SJCRH30 (cell line): ENCODE results near the gene PTPRA. TPM values are rescaled to one million over a fixed set of nuclear protein-coding genes. Genes with fewer than 3 reads are reported as not detected.
A peak's percentile ranks its signal among the peaks of the same experiment; 100 is the strongest.

Experiments used
- DNase-seq, 2 experiments: peaks; one replicate each; pipeline ENCODE4 v3.0.0-alpha.2; 2015 to 2020
- H3K27ac ChIP-seq: fragments of 250-450 bp; sonication (Bioruptor Pico); 2 replicates; pipeline ENCODE4 v1.5.1; 2020; ENCODE audit warnings: mild to moderate bottlenecking, moderate library complexity
- H3K27me3 ChIP-seq: fragments of 250-450 bp; sonication (Bioruptor Pico); 2 replicates; pipeline ENCODE4 v1.5.1; 2020; ENCODE audit warnings: mild to moderate bottlenecking, moderate library complexity
- H3K36me3 ChIP-seq: fragments of 250-450 bp; sonication (Bioruptor Pico); 2 replicates; pipeline ENCODE4 v1.5.1; 2020; ENCODE audit warnings: mild to moderate bottlenecking, moderate library complexity
- H3K4me1 ChIP-seq: fragments of 250-450 bp; sonication (Bioruptor Pico); 2 replicates; pipeline ENCODE4 v1.5.1; 2020; ENCODE audit warnings: mild to moderate bottlenecking, moderate library complexity
- H3K4me3 ChIP-seq: fragments of 250-450 bp; sonication (Bioruptor Pico); 2 replicates; pipeline ENCODE4 v1.5.1; 2020; ENCODE audit warnings: mild to moderate bottlenecking, moderate library complexity
- H3K9me3 ChIP-seq: fragments of 250-450 bp; sonication (Bioruptor Pico); replicated peaks from 2 replicates; pipeline ENCODE4 v1.5.1; 2020; ENCODE audit warnings: mild to moderate bottlenecking, moderate library complexity
- total RNA-seq: library from RNA; depleted of rRNA; stranded (reverse); fragments of >200 nt; shearing (Covaris generic); gene quantifications from 2 replicates; pipeline ENCODE4 v1.2.3, GENCODE V29; 2014

The PTPRA gene
- total RNA-seq, 1 experiment from 2014 or later: 44.4 TPM

DNA sequence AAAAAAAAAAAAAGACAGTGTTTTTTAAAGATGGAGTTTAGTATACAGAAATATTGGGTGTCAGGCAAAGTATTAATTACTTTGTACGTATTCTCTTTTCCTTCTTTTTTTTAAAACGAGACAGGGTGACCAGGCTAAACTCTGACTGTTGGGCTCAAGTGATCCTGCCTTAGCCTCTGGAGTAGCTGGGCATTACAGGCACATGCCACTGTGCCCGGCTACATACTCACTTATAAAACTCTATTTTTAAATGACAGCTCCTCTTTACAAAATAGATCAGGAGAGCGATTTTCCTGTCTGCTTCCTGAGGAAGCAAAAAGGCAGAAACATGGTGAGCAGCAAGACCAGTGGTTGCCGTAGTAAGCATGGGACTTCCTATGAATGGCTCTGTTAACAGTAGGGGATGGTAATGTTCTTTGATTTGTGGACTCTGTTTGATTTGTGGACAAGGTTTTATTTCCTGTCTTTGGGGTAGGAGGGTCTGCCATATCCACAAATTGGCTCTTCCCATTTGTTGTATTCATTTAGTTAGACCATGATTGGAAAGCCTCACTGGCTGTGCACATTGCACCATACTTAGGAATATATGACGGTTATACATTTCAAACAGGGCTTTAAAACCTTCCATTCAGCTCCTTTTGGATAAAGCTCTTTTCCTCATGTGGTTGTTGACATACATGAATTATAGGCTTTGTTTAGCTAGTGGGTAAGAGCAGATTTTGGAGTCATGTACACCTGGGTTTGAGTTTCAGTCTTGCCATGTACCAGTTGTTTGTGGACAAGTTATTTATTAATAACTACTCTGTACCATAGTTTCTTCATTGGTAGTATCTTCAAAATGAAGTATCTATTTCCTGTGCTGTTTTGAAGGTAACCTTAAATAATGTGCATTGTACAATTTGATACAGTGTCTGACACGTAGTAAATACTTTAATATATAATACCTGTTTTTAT, 45.1 kb downstream of the PTPRA start:
- no peak overlapping the region for H3K27ac ChIP-seq
- no peak overlapping the region for H3K4me3 ChIP-seq
- no peaks in the 10 kb centered on the region for H3K27me3 ChIP-seq
- H3K4me1 ChIP-seq: no peaks in the 10 kb centered on the region
- no peaks in the 10 kb centered on the region for H3K36me3 ChIP-seq
- no peak for DNase-seq
- H3K9me3 ChIP-seq: no peaks in the 10 kb centered on the region; the same call in 1 of the 2 replicates

GRCh38 chr20:2919518-2920245, 46.4 kb downstream of the PTPRA start:
- Histone ChIP-seq H3K4me1 (no peaks in the 10 kb centered on the region), H3K9me3 (no peaks in the 10 kb centered on the region; the same call in 1 of the 2 replicates), H3K27me3 (no peaks in the 10 kb centered on the region), H3K36me3 (peaks cover 5% of the 10 kb centered on the region; the same call in 1 of the 2 replicates), H3K4me3 (no peak overlapping the region), H3K27ac (no peak overlapping the region)
- no peak for DNase-seq

GRCh38 chr20:2920473-2920872, 47.2 kb downstream of the PTPRA start:
- H3K27ac ChIP-seq: no peak overlapping the region
- DNase-seq: no peak
- H3K9me3 ChIP-seq: no peaks in the 10 kb centered on the region; the same call in 1 of the 2 replicates
- H3K4me1 ChIP-seq: no peaks in the 10 kb centered on the region
- H3K4me3 ChIP-seq: no peak overlapping the region
- no peaks in the 10 kb centered on the region for H3K27me3 ChIP-seq
- H3K36me3 ChIP-seq: peaks cover 10% of the 10 kb centered on the region; the same call in 1 of the 2 replicates

DNA sequence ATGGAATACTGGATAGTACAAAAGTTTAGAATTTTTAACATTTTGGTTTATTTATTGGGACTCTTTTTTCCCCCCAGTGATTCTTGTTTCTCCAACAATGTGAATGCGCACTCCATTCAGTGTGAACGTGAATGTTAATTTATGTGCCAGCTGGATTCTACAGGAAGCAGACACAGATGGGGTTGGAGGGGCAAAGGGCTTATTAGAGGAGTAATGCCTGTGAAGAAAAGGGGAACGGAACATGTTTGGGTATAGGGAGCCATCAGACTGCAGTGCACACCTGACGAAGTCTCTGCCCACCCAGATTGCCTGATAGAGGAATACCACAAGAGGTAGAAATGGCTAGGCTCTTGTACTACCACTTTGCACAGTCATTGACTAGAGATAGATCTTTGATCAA, 48.2 kb downstream of the PTPRA start:
- H3K36me3 ChIP-seq: peaks cover 10% of the 10 kb centered on the region; the same call in 1 of the 2 replicates

GRCh38 chr20:2922957-2923356, 49.7 kb downstream of the PTPRA start:
- Histone ChIP-seq H3K9me3 (no peaks in the 10 kb centered on the region), H3K4me1 (no peaks in the 10 kb centered on the region), H3K36me3 (peaks cover 10% of the 10 kb centered on the region; the same call in 1 of the 2 replicates), H3K27me3 (no peaks in the 10 kb centered on the region), H3K4me3 (no peak overlapping the region), H3K27ac (no peak overlapping the region)
- no peak for DNase-seq

More for the DNA sequence above, 48.2 kb downstream of the PTPRA start:
- no peak for DNase-seq
- Histone ChIP-seq H3K9me3 (no peaks in the 10 kb centered on the region; the same call in 1 of the 2 replicates), H3K4me3 (no peak overlapping the region), H3K27me3 (no peaks in the 10 kb centered on the region), H3K4me1 (no peaks in the 10 kb centered on the region), H3K27ac (no peak overlapping the region)

- no peaks in the 10 kb centered on the region for H3K36me3 ChIP-seq
- H3K4me1 ChIP-seq: no peaks in the 10 kb centered on the region
- no peak overlapping the region for H3K27ac ChIP-seq
- H3K4me3 ChIP-seq: no peak overlapping the region
- no peak for DNase-seq
- no peaks in the 10 kb centered on the region for H3K27me3 ChIP-seq
- no peaks in the 10 kb centered on the region for H3K9me3 ChIP-seq
Measured at GRCh38 chr20:2930538-2930937, 57.3 kb downstream of the PTPRA start.

- H3K27ac ChIP-seq: no peak overlapping the region
- H3K4me1 ChIP-seq: no peaks in the 10 kb centered on the region
- no peaks in the 10 kb centered on the region for H3K36me3 ChIP-seq
- no peaks in the 10 kb centered on the region for H3K9me3 ChIP-seq
- H3K4me3 ChIP-seq: no peak overlapping the region
- H3K27me3 ChIP-seq: no peaks in the 10 kb centered on the region
- no peak for DNase-seq
Measured at GRCh38 chr20:2932498-2932897, 59.2 kb downstream of the PTPRA start.

- Histone ChIP-seq H3K4me3 (no peak overlapping the region), H3K9me3 (no peaks in the 10 kb centered on the region), H3K27me3 (no peaks in the 10 kb centered on the region), H3K4me1 (no peaks in the 10 kb centered on the region), H3K36me3 (no peaks in the 10 kb centered on the region), H3K27ac (no peak overlapping the region)
- no peak for DNase-seq
Measured at GRCh38 chr20:2937902-2938301, 64.6 kb downstream of the PTPRA start.

DNA sequence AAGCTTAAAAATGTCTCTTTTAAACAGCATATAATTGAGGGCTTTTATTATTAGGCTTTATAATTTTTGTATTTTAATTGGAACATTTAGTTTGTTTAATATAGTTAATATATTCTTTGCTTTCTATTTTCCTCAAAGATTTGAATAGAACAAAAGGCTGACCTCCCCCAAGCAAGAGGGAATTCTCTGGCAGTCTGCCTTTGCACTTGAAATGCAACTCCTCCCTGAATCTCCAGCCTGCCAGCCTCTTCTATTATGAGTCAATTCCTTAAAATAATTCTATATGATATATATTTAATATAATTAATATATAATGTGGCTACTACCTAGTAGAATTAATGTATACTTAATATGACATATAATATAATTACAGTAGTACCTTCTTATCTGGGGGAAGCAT, 69.2 kb downstream of the PTPRA start:
- H3K27me3 ChIP-seq: no peaks in the 10 kb centered on the region
- H3K36me3 ChIP-seq: no peaks in the 10 kb centered on the region; the same call in 1 of the 2 replicates
- no peaks in the 10 kb centered on the region for H3K9me3 ChIP-seq
- no peak overlapping the region for H3K4me3 ChIP-seq
- no peak overlapping the region for H3K27ac ChIP-seq
- H3K4me1 ChIP-seq: no peaks in the 10 kb centered on the region
- no peak for DNase-seq

- Histone ChIP-seq H3K36me3 (peaks cover 6% of the 10 kb centered on the region), H3K27me3 (no peaks in the 10 kb centered on the region), H3K4me3 (no peak overlapping the region), H3K27ac (no peak overlapping the region), H3K9me3 (no peaks in the 10 kb centered on the region), H3K4me1 (no peaks in the 10 kb centered on the region)
- DNase-seq: no peak
Measured at GRCh38 chr20:2946988-2947961, 74.0 kb downstream of the PTPRA start.

- no peaks in the 10 kb centered on the region for H3K27me3 ChIP-seq
- H3K4me3 ChIP-seq: no peak overlapping the region
Measured at GRCh38 chr20:2948968-2949367, 75.7 kb downstream of the PTPRA start.

DNA sequence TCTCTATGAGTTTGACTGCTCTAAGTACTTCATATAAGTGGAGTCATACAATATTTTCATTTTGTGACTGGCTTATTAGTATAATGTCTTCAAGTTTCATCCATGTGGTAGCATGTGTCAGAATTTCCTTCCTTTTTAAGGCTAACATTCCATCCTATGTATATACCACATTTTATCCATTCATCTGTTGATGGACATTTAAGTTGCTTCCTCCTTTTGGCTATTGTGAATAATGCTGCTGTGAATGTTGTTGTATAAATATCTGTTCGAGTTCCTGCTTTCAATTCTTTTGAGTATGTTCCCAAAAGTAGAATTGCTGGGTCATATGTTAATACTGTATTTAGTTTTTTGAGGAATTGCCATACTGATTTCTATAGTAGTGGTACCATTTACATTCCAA, 79.5 kb downstream of the PTPRA start:
- H3K36me3 ChIP-seq: peaks cover 6% of the 10 kb centered on the region
- peaks cover 10% of the 10 kb centered on the region for H3K4me1 ChIP-seq
- no peak for DNase-seq
- no peaks in the 10 kb centered on the region for H3K9me3 ChIP-seq
- no peaks in the 10 kb centered on the region for H3K27me3 ChIP-seq
- no peak overlapping the region for H3K27ac ChIP-seq
- H3K4me3 ChIP-seq: no peak overlapping the region

More at GRCh38 chr20:2948968-2949367, 75.7 kb downstream of the PTPRA start:
- Histone ChIP-seq H3K36me3 (peaks cover 6% of the 10 kb centered on the region), H3K4me1 (no peaks in the 10 kb centered on the region), H3K27ac (no peak overlapping the region), H3K9me3 (no peaks in the 10 kb centered on the region)
- DNase-seq: no peak

GRCh38 chr20:2955257-2955970, 82.1 kb downstream of the PTPRA start:
- peaks cover 10% of the 10 kb centered on the region for H3K36me3 ChIP-seq
- H3K4me3 ChIP-seq: no peak overlapping the region
- H3K27ac ChIP-seq: no peak overlapping the region
- H3K9me3 ChIP-seq: no peaks in the 10 kb centered on the region
- H3K4me1 ChIP-seq: peaks cover 10% of the 10 kb centered on the region
- peak; percentile 60 to 73 for DNase-seq
- H3K27me3 ChIP-seq: no peaks in the 10 kb centered on the region

DNA sequence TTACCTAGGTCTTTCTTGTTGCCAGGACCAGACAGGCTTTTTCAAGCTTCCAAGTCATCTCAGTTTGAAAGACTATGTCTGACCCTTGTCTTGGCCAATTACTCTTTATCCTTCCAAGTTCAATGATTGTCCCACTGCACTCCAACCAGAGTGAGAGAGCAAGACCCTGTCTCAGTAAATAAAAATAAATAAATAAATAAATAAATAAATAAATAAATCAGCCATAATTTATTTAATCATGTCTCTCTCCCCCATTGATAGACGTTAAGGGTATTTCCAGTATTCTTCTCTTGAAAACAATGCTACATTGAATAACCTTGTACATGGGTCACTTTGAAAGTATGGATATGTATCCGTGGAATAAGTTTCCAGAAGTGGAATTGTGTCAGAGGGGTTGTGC, 83.2 kb downstream of the PTPRA start:
- Histone ChIP-seq H3K4me3 (no peak overlapping the region), H3K4me1 (peaks cover 10% of the 10 kb centered on the region), H3K36me3 (peaks cover 9% of the 10 kb centered on the region), H3K27me3 (no peaks in the 10 kb centered on the region), H3K9me3 (no peaks in the 10 kb centered on the region), H3K27ac (no peak overlapping the region)
- no peak for DNase-seq
